ENCODE data around the gene PPP4R2.
A peak's percentile ranks its signal among the peaks of the same experiment; 100 is the strongest.
"Not testable (repeated sequence)": the region's sequence is repeated elsewhere in the genome, so short reads cannot be mapped to it uniquely, and the experiment has no call there.

PPP4R2 gene

GRCh38 chr3:72993391-72993790 lies 3.2 kb upstream of the PPP4R2 start:
- TF ChIP-seq CTCF (IDR thresholded peaks at IDR 0.05): no peak
- TF ChIP-seq ZFX (IDR thresholded peaks at IDR 0.05; ENCODE audit: borderline replicate concordance): no peak
- H3K27ac ChIP-seq: no peak overlapping the region

- no peak overlapping the region for H3K27ac ChIP-seq
- TF ChIP-seq CTCF (IDR thresholded peaks at IDR 0.05): no peak
- TF ChIP-seq ZFX (IDR thresholded peaks at IDR 0.05; ENCODE audit: borderline replicate concordance): no peak
Measured at GRCh38 chr3:72995337-72995736, 1.3 kb upstream of the PPP4R2 start.

- peak overlapping the region; percentile 86 for H3K27ac ChIP-seq
- no peak for TF ChIP-seq ZFX (IDR thresholded peaks at IDR 0.05; ENCODE audit: borderline replicate concordance)
- no peak for TF ChIP-seq CTCF (IDR thresholded peaks at IDR 0.05)
Measured at GRCh38 chr3:72996121-72996472, 514 bp upstream of the PPP4R2 start.

- peak; percentile 51 for TF ChIP-seq CTCF (IDR thresholded peaks at IDR 0.05)
- TF ChIP-seq ZFX (IDR thresholded peaks at IDR 0.05; ENCODE audit: borderline replicate concordance): no peak
- peak overlapping the region; percentile 86 for H3K27ac ChIP-seq
Measured at GRCh38 chr3:72997421-72997961, 880 bp downstream of the PPP4R2 start.

- H3K27ac ChIP-seq: no peak overlapping the region
- no peak for TF ChIP-seq ZFX (IDR thresholded peaks at IDR 0.05; ENCODE audit: borderline replicate concordance)
- TF ChIP-seq CTCF (IDR thresholded peaks at IDR 0.05): no peak
Measured at GRCh38 chr3:72998466-72998865, 1.9 kb downstream of the PPP4R2 start.

- no peak overlapping the region for H3K27ac ChIP-seq
- TF ChIP-seq ZFX (IDR thresholded peaks at IDR 0.05; ENCODE audit: borderline replicate concordance): no peak
- TF ChIP-seq CTCF (IDR thresholded peaks at IDR 0.05): no peak
Measured at GRCh38 chr3:72999951-73000350, 3.3 kb downstream of the PPP4R2 start.

GRCh38 chr3:73003050-73003449 lies 6.4 kb downstream of the PPP4R2 start:
- H3K27ac ChIP-seq: not testable (repeated sequence)

- no peak overlapping the region for H3K27ac ChIP-seq
- no peak for TF ChIP-seq CTCF (IDR thresholded peaks at IDR 0.05)
- TF ChIP-seq ZFX (IDR thresholded peaks at IDR 0.05; ENCODE audit: borderline replicate concordance): no peak
Measured at GRCh38 chr3:73004316-73004715, 7.7 kb downstream of the PPP4R2 start.

Measured in 22Rv1 (cell line).